SK-N-SH (cell line): Measurements from ENCODE around the gene ELMO3. TPM values are rescaled to one million over a fixed set of nuclear protein-coding genes. Genes with fewer than 3 reads are reported as not detected.

Experiments
- CTCF ChIA-PET: fragments of 300-600, 350-600 bp; formaldehyde crosslinking; extraction: SDS; loops from one replicate; lab custom pipeline; 2021; lab: Yijun Ruan, JAX
- POLR2A ChIA-PET: fragments of 350-600 bp; sonication (Branson Sonifier 250); formaldehyde crosslinking; extraction: SDS; loops from one replicate; lab custom pipeline; 2020; ENCODE audit warnings: antibody characterized with exemption, inconsistent platforms; lab: Yijun Ruan, JAX
- DNase-seq: peaks from one replicate; pipeline ENCODE4 v3.0.0; 2012
- H2AFZ ChIP-seq: fragments of 200-600 bp; sonication (generic); 2 replicates; pipeline ENCODE4 v1.8.1; 2016; ENCODE audit warnings: antibody characterized with exemption, mild to moderate bottlenecking, low read depth
- H3F3A ChIP-seq: fragments of 200-600 bp; sonication (generic); replicated peaks from 2 replicates; pipeline ENCODE3; 2016; ENCODE audit warnings: antibody characterized with exemption, mild to moderate bottlenecking; ENCODE audit not compliant: insufficient read depth
- H3K27ac ChIP-seq, 2 experiments: fragments of 200-500 bp in 1 of 2; fragments of 200-600 bp in 1 of 2; sonication (Bioruptor generic) in 1 of 2; sonication (generic), shearing (Covaris generic) in 1 of 2; 2 replicates each; pipeline versions ENCODE4 v1.5.1 to v1.6.1; 2014 to 2016; ENCODE audit warnings: low read depth in 2 of 2, inconsistent platforms in 1 of 2, low read length in 1 of 2, mild to moderate bottlenecking in 1 of 2, mixed read lengths in 1 of 2
- H3K27me3 ChIP-seq: fragments of 200-600 bp; sonication (generic), shearing (Covaris generic); 2 replicates; pipeline ENCODE4 v1.6.1; 2016; ENCODE audit warnings: mixed run types; ENCODE audit not compliant: insufficient read depth
- H3K36me3 ChIP-seq, 2 experiments: fragments of 200-500 bp in 1 of 2; fragments of 200-600 bp in 1 of 2; sonication (Bioruptor generic) in 1 of 2; sonication (generic) in 1 of 2; replicated peaks in 1 of 2; 2 replicates each; pipeline versions ENCODE3 to v1.5.1; 2014 to 2016; ENCODE audit warnings: low read length in 1 of 2, mild to moderate bottlenecking in 1 of 2; ENCODE audit not compliant: insufficient read depth in 2 of 2, control insufficient read depth in 1 of 2
- H3K4me1 ChIP-seq, 2 experiments: fragments of 200-500 bp in 1 of 2; fragments of 200-600 bp in 1 of 2; sonication (Bioruptor generic) in 1 of 2; sonication (generic), shearing (Covaris generic) in 1 of 2; 2 replicates each; pipeline versions ENCODE4 v1.5.1 to v1.6.1; 2014 to 2016; ENCODE audit warnings: low read depth in 1 of 2, low read length in 1 of 2, mixed run types in 1 of 2; ENCODE audit not compliant: insufficient read depth in 2 of 2, control insufficient read depth in 1 of 2
- H3K4me2 ChIP-seq: fragments of 200-600 bp; sonication (generic), shearing (Covaris generic); 2 replicates; pipeline ENCODE4 v1.6.1; 2017; ENCODE audit warnings: mixed run types
- H3K4me3 ChIP-seq, 2 experiments: fragments of 200-500 bp in 1 of 2; fragments of 200-600 bp in 1 of 2; sonication (Bioruptor generic) in 1 of 2; sonication (generic), shearing (Covaris generic) in 1 of 2; 2 replicates each; pipeline versions ENCODE4 v1.5.1 to v1.8.1; 2014 to 2016; ENCODE audit warnings: low read depth in 2 of 2, inconsistent platforms in 1 of 2, low read length in 1 of 2, mild to moderate bottlenecking in 1 of 2, mixed read lengths in 1 of 2, moderate library complexity in 1 of 2
- H3K79me2 ChIP-seq: fragments of 200-600 bp; sonication (generic); 2 replicates; pipeline ENCODE4 v1.8.1; 2017; ENCODE audit warnings: mild to moderate bottlenecking; ENCODE audit not compliant: insufficient read depth
- H3K9ac ChIP-seq: fragments of 200-600 bp; sonication (generic); 2 replicates; pipeline ENCODE4 v1.6.1; 2017; ENCODE audit warnings: mixed run types
- H3K9me2 ChIP-seq: fragments of 200-600 bp; sonication (generic); 2 replicates; pipeline ENCODE4 v1.6.1; 2017; ENCODE audit warnings: mixed run types
- H3K9me3 ChIP-seq: fragments of 200-600 bp; sonication (generic); 2 replicates; pipeline ENCODE4 v1.6.1; 2017; ENCODE audit warnings: mixed run types, mild to moderate bottlenecking, moderate library complexity
- H4K20me1 ChIP-seq: fragments of 200-600 bp; sonication (generic); 2 replicates; pipeline ENCODE4 v1.6.1; 2017; ENCODE audit warnings: mild to moderate bottlenecking, mixed run types; ENCODE audit not compliant: insufficient read depth
- EP300 ChIP-seq, 2 experiments: IDR thresholded peaks; 2 replicates each; pipeline versions ENCODE4 v1.4.0 to v1.6.1; 2012; ENCODE audit warnings: borderline replicate concordance in 1 of 2, low read depth in 1 of 2, low read length in 1 of 2
- FOSL2 ChIP-seq: IDR thresholded peaks from 2 replicates; pipeline ENCODE4 v1.4.0; 2012; ENCODE audit warnings: low read depth, mild to moderate bottlenecking, moderate library complexity, borderline replicate concordance
- MEF2A ChIP-seq: IDR thresholded peaks from 2 replicates; pipeline ENCODE4 v1.4.0; 2012; ENCODE audit warnings: low read depth, borderline replicate concordance
- NFIC ChIP-seq: IDR thresholded peaks from 2 replicates; pipeline ENCODE4 v1.4.0; 2012; ENCODE audit warnings: borderline replicate concordance
- POLR2AphosphoS5 ChIP-seq: IDR thresholded peaks from 2 replicates; pipeline ENCODE4 v1.6.1; 2012; ENCODE audit warnings: low read depth, low read length
- RAD21 ChIP-seq: IDR thresholded peaks from 2 replicates; pipeline ENCODE4 v1.6.1; 2012; ENCODE audit warnings: mild to moderate bottlenecking, low read length
- RCOR1 ChIP-seq: fragments of 150-350 bp; IDR thresholded peaks from 2 replicates; pipeline ENCODE4 v1.6.1; 2017; ENCODE audit warnings: antibody characterized with exemption, low read length
- RFX5 ChIP-seq: IDR thresholded peaks from 2 replicates; pipeline ENCODE4 v1.6.1; 2012; ENCODE audit warnings: mild to moderate bottlenecking, improper control_type of control experiment, low read length
- SIN3A ChIP-seq: IDR thresholded peaks from 2 replicates; pipeline ENCODE4 v1.6.1; 2012; ENCODE audit warnings: low read depth, mild to moderate bottlenecking, low read length, moderate library complexity, borderline replicate concordance
- TEAD4 ChIP-seq: IDR thresholded peaks from 2 replicates; pipeline ENCODE4 v1.4.0; 2012; ENCODE audit warnings: mild to moderate bottlenecking, borderline replicate concordance; ENCODE audit not compliant: insufficient read depth
- YY1 ChIP-seq: IDR thresholded peaks from 2 replicates; pipeline ENCODE4 v1.4.0; 2012; ENCODE audit warnings: low read depth, mild to moderate bottlenecking
- WGBS: methylation state at CpG from one replicate; pipeline ENCODE4 v1.1.6; 2017; ENCODE audit warnings: low lambda C conversion rate; 5-methylcytosine and 5-hydroxymethylcytosine counted together
- polyA plus RNA-seq, 3 experiments: library from polyadenylated mRNA; depleted of rRNA; stranded (reverse); fragments of >200 nt; gene quantifications; 2 replicates each; pipeline ENCODE4 v1.2.3, GENCODE V29; 2012
- TF ChIP-seq, protein P1 (sequence below): fragments of 200-600 bp; sonication (generic); IDR thresholded peaks from 2 replicates; pipeline ENCODE4 v1.6.1; 2017; ENCODE audit warnings: antibody characterized with exemption, mild to moderate bottlenecking, moderate library complexity
- TF ChIP-seq, protein P2 (sequence below): IDR thresholded peaks from 2 replicates; pipeline ENCODE4 v1.4.0; 2012; ENCODE audit warnings: low read depth, borderline replicate concordance
- TF ChIP-seq, protein P3 (sequence below): IDR thresholded peaks from 2 replicates; pipeline ENCODE4 v1.4.0; 2012; ENCODE audit warnings: low read depth, borderline replicate concordance
- TF ChIP-seq, protein P4 (sequence below): fragments of 150-350 bp; IDR thresholded peaks from 2 replicates; pipeline ENCODE4 v1.6.1; 2016; ENCODE audit warnings: mild to moderate bottlenecking, low read depth, low read length

The ELMO3 gene
- polyA plus RNA-seq, 1 of the 3 experiments (the other 2 are of a cell fraction): 2.3 TPM

DNA sequence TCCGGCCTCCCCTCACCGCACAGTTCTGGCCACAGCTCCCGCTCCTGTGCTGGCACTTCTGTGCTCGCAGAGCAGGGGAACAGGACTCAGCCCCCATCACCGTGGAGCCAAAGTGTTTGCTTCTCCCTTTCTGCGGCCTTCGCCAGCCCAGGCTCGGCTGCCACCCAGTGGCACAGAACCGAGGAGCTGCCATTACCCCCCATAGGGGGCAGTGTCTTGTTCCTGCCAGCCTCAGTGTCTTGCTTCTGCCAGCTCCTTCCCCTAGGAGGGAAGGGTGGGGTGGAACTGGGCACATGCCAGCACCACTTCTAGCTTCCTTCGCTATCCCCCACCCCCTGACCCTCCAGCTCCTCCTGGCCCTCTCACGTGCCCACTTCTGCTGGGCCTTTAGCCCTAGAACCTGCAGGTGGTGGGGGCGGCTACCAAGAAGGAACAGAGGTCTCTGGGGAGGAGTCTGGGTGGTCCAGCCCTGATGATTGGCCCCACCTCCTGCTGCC is 645 bp upstream of the ELMO3 start:
- POLR2A ChIA-PET: interaction anchor here (0.9 to 1.7 kb wide), 7 partner anchors 8 to 50 kb away, joined by 3 to 8 read pairs (median 4); partner anchors contain the start of genes NOL3 and SLC9A5
- TF ChIP-seq FOSL2 (no peak), POLR2AphosphoS5 (0 out of 2 replicates have a peak, but pooled peaks have one; percentile 16), YY1 (no peak), RCOR1 (no peak), RAD21 (0 out of 2 replicates have a peak, but pooled peaks have one; percentile 20), EP300 (IDR thresholded peaks at IDR 0.05; ENCODE audit: borderline replicate concordance in 1 of 2, low read depth in 1 of 2, low read length in 1 of 2) (no peak), NFIC (no peak), SIN3A (no peak), MEF2A (no peak), TEAD4 (no peak), RFX5 (no peak)
- TF ChIP-seq, protein P1, sequence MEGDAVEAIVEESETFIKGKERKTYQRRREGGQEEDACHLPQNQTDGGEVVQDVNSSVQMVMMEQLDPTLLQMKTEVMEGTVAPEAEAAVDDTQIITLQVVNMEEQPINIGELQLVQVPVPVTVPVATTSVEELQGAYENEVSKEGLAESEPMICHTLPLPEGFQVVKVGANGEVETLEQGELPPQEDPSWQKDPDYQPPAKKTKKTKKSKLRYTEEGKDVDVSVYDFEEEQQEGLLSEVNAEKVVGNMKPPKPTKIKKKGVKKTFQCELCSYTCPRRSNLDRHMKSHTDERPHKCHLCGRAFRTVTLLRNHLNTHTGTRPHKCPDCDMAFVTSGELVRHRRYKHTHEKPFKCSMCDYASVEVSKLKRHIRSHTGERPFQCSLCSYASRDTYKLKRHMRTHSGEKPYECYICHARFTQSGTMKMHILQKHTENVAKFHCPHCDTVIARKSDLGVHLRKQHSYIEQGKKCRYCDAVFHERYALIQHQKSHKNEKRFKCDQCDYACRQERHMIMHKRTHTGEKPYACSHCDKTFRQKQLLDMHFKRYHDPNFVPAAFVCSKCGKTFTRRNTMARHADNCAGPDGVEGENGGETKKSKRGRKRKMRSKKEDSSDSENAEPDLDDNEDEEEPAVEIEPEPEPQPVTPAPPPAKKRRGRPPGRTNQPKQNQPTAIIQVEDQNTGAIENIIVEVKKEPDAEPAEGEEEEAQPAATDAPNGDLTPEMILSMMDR: peak; percentile 60
- TF ChIP-seq, protein P2, sequence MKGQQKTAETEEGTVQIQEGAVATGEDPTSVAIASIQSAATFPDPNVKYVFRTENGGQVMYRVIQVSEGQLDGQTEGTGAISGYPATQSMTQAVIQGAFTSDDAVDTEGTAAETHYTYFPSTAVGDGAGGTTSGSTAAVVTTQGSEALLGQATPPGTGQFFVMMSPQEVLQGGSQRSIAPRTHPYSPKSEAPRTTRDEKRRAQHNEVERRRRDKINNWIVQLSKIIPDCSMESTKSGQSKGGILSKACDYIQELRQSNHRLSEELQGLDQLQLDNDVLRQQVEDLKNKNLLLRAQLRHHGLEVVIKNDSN: no peak
- TF ChIP-seq, protein P3, sequence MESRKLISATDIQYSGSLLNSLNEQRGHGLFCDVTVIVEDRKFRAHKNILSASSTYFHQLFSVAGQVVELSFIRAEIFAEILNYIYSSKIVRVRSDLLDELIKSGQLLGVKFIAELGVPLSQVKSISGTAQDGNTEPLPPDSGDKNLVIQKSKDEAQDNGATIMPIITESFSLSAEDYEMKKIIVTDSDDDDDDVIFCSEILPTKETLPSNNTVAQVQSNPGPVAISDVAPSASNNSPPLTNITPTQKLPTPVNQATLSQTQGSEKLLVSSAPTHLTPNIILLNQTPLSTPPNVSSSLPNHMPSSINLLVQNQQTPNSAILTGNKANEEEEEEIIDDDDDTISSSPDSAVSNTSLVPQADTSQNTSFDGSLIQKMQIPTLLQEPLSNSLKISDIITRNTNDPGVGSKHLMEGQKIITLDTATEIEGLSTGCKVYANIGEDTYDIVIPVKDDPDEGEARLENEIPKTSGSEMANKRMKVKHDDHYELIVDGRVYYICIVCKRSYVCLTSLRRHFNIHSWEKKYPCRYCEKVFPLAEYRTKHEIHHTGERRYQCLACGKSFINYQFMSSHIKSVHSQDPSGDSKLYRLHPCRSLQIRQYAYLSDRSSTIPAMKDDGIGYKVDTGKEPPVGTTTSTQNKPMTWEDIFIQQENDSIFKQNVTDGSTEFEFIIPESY: no peak
- TF ChIP-seq, protein P4, sequence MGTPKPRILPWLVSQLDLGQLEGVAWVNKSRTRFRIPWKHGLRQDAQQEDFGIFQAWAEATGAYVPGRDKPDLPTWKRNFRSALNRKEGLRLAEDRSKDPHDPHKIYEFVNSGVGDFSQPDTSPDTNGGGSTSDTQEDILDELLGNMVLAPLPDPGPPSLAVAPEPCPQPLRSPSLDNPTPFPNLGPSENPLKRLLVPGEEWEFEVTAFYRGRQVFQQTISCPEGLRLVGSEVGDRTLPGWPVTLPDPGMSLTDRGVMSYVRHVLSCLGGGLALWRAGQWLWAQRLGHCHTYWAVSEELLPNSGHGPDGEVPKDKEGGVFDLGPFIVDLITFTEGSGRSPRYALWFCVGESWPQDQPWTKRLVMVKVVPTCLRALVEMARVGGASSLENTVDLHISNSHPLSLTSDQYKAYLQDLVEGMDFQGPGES: no peak
- no peaks in the 10 kb centered on the region for H3K9me2 ChIP-seq
- no peak overlapping the region for H3K4me2 ChIP-seq
- H2AFZ ChIP-seq: no peak overlapping the region
- DNase-seq: peak; percentile 81
- H3K4me3 ChIP-seq: no peak overlapping the region
- peaks cover 34% of the 10 kb centered on the region for H3K79me2 ChIP-seq
- CTCF ChIA-PET: interaction anchor here (1.1 to 2.5 kb wide), 15 partner anchors 9 to 244 kb away, joined by 3 to 8 read pairs (median 4); partner anchors contain the start of genes B3GNT9, CES3, EXOC3L1 and KCTD19
- peaks cover 34 to 85% of the 10 kb centered on the region in 2 experiments for H3K36me3 ChIP-seq
- H3K4me1 ChIP-seq: peaks cover 3 to 13% of the 10 kb centered on the region in 2 experiments; a peak in 3 of 4 replicates
- peaks cover 10% of the 10 kb centered on the region for H4K20me1 ChIP-seq
- no peak overlapping the region; a peak in 1 of 4 replicates for H3K27ac ChIP-seq
- peaks cover 31% of the 10 kb centered on the region for H3F3A ChIP-seq
- 78% methylated on average over 9 of the region's 12 CpGs for WGBS
- no peak overlapping the region for H3K9ac ChIP-seq
- no peaks in the 10 kb centered on the region for H3K9me3 ChIP-seq
- no peaks in the 10 kb centered on the region for H3K27me3 ChIP-seq
